Panc1 (cell line): ENCODE measurements around the gene RORC. TPM values are rescaled to one million over a fixed set of nuclear protein-coding genes. Genes with fewer than 3 reads are reported as not detected.

ENCODE experiments used
- ATAC-seq: fragments of 200-7000 bp; cut with Tn5 transposase; 2 replicates; pipeline ENCODE4 v1.9.1; 2020; ENCODE audit warnings: mild to moderate bottlenecking, moderate library complexity
- BruUV-seq: library from RNA; stranded (reverse); fragments of 400-500 nt; replicated peaks from 2 replicates; lab custom pipeline; 2021; lab: Mats Ljungman, UMichigan
- CTCF ChIA-PET: fragments of 300-600 bp; sonication (Branson Sonifier 250); formaldehyde crosslinking; loops from one replicate; lab custom pipeline; 2022; ENCODE audit warnings: antibody characterized with exemption; lab: Charles Lee
- POLR2A ChIA-PET: fragments of 300-600 bp; sonication (Branson Sonifier 250); formaldehyde crosslinking; loops from one replicate; lab custom pipeline; 2022; ENCODE audit warnings: antibody characterized with exemption; lab: Charles Lee
- DNase-seq: peaks from one replicate; pipeline ENCODE4 v3.0.0-alpha.2; 2010; ENCODE audit warnings: low read depth, low spot score
- H3K27ac ChIP-seq: 2 replicates; pipeline ENCODE4 v1.5.1; 2011; ENCODE audit warnings: mild to moderate bottlenecking, low read length, inconsistent platforms
- H3K27me3 ChIP-seq: fragments of 200-500 bp; sonication (Bioruptor generic); 2 replicates; pipeline ENCODE4 v1.6.0; 2014; ENCODE audit warnings: low read length, inconsistent platforms; ENCODE audit not compliant: control insufficient read depth, insufficient read depth
- H3K36me3 ChIP-seq: fragments of 200-500 bp; sonication (Bioruptor generic); 2 replicates; pipeline ENCODE4 v1.5.1; 2014; ENCODE audit warnings: inconsistent platforms, mild to moderate bottlenecking, low read length, moderate library complexity; ENCODE audit not compliant: control insufficient read depth, insufficient read depth
- H3K4me1 ChIP-seq: 2 replicates; pipeline ENCODE4 v1.5.1; 2011; ENCODE audit warnings: inconsistent platforms, mild to moderate bottlenecking, low read length, moderate library complexity; ENCODE audit not compliant: control insufficient read depth, insufficient read depth
- H3K4me3 ChIP-seq, 2 experiments: 2 replicates each; pipeline ENCODE4 v1.5.1; 2011 to 2012; ENCODE audit warnings: low read depth in 2 of 2, low read length in 2 of 2, mild to moderate bottlenecking in 2 of 2, inconsistent platforms in 1 of 2, moderate library complexity in 1 of 2
- H3K9me3 ChIP-seq: fragments of 200-500 bp; sonication (Bioruptor generic); 2 replicates; pipeline ENCODE4 v1.5.1; 2014; ENCODE audit warnings: low read depth, mild to moderate bottlenecking, inconsistent platforms, low read length, moderate library complexity; ENCODE audit not compliant: control insufficient read depth, insufficient read depth
- POLR2AphosphoS5 ChIP-seq: IDR thresholded peaks from 2 replicates; pipeline ENCODE4 v1.6.1; 2012; ENCODE audit warnings: mild to moderate bottlenecking, low read depth, low read length, moderate library complexity
- REST ChIP-seq, 2 experiments: IDR thresholded peaks; 2 replicates each; pipeline ENCODE4 v1.6.1; 2011 to 2012; ENCODE audit warnings: low read depth in 2 of 2, control low read depth in 1 of 2, low read length in 1 of 2, mild to moderate bottlenecking in 1 of 2, moderate library complexity in 1 of 2; ENCODE audit not compliant: insufficient read depth in 1 of 2
- SIN3A ChIP-seq: IDR thresholded peaks from 2 replicates; pipeline ENCODE4 v1.6.1; 2012; ENCODE audit warnings: low read depth, mild to moderate bottlenecking, low read length, moderate library complexity, borderline replicate concordance; ENCODE audit not compliant: insufficient read depth
- TCF7L2 ChIP-seq: IDR thresholded peaks from 2 replicates; pipeline ENCODE4 v1.6.1; 2011; ENCODE audit warnings: mild to moderate bottlenecking, low read depth, low read length, inconsistent platforms
- in situ Hi-C: cut with HindIII; loops from 2 replicates; pipeline ENCODE4 v1.10.0; 2016; ENCODE audit warnings: low sequenced_read_pairs, low pct_unique_long_range_greater_than_20kb
- intact Hi-C: fragments of 100-400 bp; cut with micrococcal nuclease; formaldehyde crosslinking; loops from one replicate; pipeline ENCODE4 v1.10.0; 2022; ENCODE audit not compliant: unreplicated experiment
- total RNA-seq: library from RNA; stranded (reverse); gene quantifications from one replicate; pipeline ENCODE4 v1.2.1, GENCODE V29; 2021; ENCODE audit not compliant: unreplicated experiment
- TF ChIP-seq, protein P1 (sequence below): fragments of 450-650 bp; IDR thresholded peaks from 2 replicates; pipeline ENCODE4 v1.5.1; 2017; ENCODE audit warnings: mild to moderate bottlenecking

Gene RORC
- total RNA-seq, 1 experiment from 2014 or later: not detected

- Histone ChIP-seq H3K9me3 (no peaks in the 10 kb centered on the region), H3K27me3 (no peaks in the 10 kb centered on the region), H3K36me3 (no peaks in the 10 kb centered on the region), H3K4me3 (no peak overlapping the region), H3K27ac (no peak overlapping the region), H3K4me1 (no peaks in the 10 kb centered on the region)
- in situ Hi-C loops: no loop called here
- no peak for ATAC-seq
- BruUV-seq: no TSS peak
- POLR2A ChIA-PET: no interaction called here
- CTCF ChIA-PET: no interaction called here
- DNase-seq: no peak
- intact Hi-C loops: no loop called here
- TF ChIP-seq TCF7L2 (no peak), POLR2AphosphoS5 (no peak), SIN3A (no peak)
- TF ChIP-seq, protein P1, sequence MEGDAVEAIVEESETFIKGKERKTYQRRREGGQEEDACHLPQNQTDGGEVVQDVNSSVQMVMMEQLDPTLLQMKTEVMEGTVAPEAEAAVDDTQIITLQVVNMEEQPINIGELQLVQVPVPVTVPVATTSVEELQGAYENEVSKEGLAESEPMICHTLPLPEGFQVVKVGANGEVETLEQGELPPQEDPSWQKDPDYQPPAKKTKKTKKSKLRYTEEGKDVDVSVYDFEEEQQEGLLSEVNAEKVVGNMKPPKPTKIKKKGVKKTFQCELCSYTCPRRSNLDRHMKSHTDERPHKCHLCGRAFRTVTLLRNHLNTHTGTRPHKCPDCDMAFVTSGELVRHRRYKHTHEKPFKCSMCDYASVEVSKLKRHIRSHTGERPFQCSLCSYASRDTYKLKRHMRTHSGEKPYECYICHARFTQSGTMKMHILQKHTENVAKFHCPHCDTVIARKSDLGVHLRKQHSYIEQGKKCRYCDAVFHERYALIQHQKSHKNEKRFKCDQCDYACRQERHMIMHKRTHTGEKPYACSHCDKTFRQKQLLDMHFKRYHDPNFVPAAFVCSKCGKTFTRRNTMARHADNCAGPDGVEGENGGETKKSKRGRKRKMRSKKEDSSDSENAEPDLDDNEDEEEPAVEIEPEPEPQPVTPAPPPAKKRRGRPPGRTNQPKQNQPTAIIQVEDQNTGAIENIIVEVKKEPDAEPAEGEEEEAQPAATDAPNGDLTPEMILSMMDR: no peak
Observed at GRCh38 chr1:151858886-151859665, 27.5 kb upstream of the RORC start.

DNA sequence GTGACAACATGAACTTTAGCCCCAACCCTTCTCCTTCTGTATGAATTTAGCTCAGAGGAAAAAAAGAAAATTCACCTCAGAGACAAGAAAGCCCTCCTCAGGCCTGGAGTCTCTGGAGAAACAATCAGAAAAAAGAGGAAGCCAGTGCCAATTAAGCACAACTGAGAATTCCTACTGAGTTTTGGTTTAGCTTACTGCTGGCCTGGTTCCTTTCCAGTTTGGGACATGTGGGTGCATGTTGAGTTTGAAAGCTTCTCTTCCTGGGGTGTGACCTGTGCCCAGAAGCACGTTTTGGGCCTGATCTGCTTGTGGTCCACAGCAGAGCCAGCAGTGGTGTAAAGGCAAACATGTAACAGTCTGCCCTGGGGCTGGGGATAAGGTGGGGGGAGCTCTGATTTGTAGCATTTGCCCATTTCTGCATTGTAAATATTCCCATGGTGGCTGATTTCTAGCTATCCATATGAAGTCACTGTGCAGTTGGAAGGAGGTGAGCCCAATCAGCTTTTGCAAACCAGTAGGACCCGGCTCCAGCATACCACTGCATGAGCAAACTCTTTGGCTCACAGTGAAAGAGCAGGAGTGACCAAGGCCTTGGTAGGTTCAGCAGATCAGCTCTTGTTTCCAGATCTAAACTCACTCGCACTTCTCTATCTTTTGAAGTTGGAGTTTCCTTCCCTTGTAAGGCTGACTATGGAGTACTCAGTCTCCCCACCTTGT is 26.6 kb upstream of the RORC start:
- POLR2A ChIA-PET: interaction anchor here (0.5 kb wide), 1 partner anchor 11 kb away, joined by 4 read pairs; no protein-coding TSS in a partner anchor
- intact Hi-C loops: no loop called here
- in situ Hi-C loops: no loop called here
- no peaks in the 10 kb centered on the region for H3K4me1 ChIP-seq
- no peaks in the 10 kb centered on the region for H3K9me3 ChIP-seq
- DNase-seq (no peak), ATAC-seq (no peak)
- H3K27me3 ChIP-seq: no peaks in the 10 kb centered on the region
- no peak overlapping the region for H3K27ac ChIP-seq
- TF ChIP-seq, protein P1: no peak
- no peaks in the 10 kb centered on the region for H3K36me3 ChIP-seq
- BruUV-seq: no TSS peak
- no peak overlapping the region for H3K4me3 ChIP-seq
- CTCF ChIA-PET: no interaction called here

DNA sequence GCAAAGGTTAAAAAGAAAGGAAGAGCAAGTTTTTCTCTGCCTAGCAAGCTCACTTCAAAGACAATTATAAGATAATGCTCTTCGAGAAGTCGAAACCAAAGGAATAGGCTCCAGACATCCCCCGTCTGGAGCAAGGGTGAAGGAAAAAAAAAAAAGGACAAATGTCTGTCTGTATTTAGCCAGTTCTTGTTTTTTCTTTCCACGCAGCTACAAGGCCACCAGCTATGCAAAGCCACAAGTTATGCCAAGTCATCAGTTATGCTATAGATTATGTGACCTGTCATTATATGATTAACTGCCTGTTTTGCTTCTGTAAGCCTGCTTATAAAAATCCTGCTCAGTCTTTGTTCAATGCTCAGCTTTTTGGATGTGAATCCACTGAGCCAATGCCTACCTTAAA is 24.3 kb upstream of the RORC start:
- ChIA-PET CTCF (no interaction called here), POLR2A (interaction anchor here (0.6 kb wide), 1 partner anchor 8 kb away, joined by 4 read pairs; no protein-coding TSS in a partner anchor)
- ATAC-seq (no peak), DNase-seq (no peak)
- in situ Hi-C loops (no loop called here), intact Hi-C loops (no loop called here)
- no peak overlapping the region for H3K27ac ChIP-seq
- H3K9me3 ChIP-seq: no peaks in the 10 kb centered on the region
- no peak overlapping the region for H3K4me3 ChIP-seq
- no peaks in the 10 kb centered on the region for H3K4me1 ChIP-seq
- no peaks in the 10 kb centered on the region for H3K27me3 ChIP-seq
- BruUV-seq: no TSS peak
- TF ChIP-seq, protein P1: no peak
- TF ChIP-seq SIN3A: no peak
- TF ChIP-seq TCF7L2: no peak
- no peak for TF ChIP-seq REST (IDR thresholded peaks at IDR 0.05; ENCODE audit: insufficient read depth in 1 of 2, low read depth in 2 of 2, low read length in 1 of 2)
- TF ChIP-seq POLR2AphosphoS5: no peak
- no peaks in the 10 kb centered on the region for H3K36me3 ChIP-seq
